ENCODE results near the gene LARP1.

GRCh38 chr5:154834053-154834452 lies 78.9 kb downstream of the LARP1 start:
- TF ChIP-seq CTCF (optimal IDR thresholded peaks at IDR 0.05 in 1 of 3, IDR thresholded peaks at IDR 0.05 in 1 of 3, conservative IDR thresholded peaks at IDR 0.05 in 1 of 3; ENCODE audit: extremely low read depth in 1 of 3, insufficient read depth in 2 of 3, low read length in 3 of 3) = no peak
- no peak for TF ChIP-seq EZH2 (IDR thresholded peaks at IDR 0.05; ENCODE audit: low read length)
